NCI-H748 treated with DMSO at 0.1 percent for 48 hours (cell line): ENCODE measurements around the gene BZW1.
"Not testable (repeated sequence)": the region's sequence is repeated elsewhere in the genome, so short reads cannot be mapped to it uniquely, and the experiment has no call there.

ENCODE experiments used
- DNase-seq: peaks from one replicate; lab custom pipeline; 2025; lab: John Stamatoyannopoulos, UW

The BZW1 gene

DNA sequence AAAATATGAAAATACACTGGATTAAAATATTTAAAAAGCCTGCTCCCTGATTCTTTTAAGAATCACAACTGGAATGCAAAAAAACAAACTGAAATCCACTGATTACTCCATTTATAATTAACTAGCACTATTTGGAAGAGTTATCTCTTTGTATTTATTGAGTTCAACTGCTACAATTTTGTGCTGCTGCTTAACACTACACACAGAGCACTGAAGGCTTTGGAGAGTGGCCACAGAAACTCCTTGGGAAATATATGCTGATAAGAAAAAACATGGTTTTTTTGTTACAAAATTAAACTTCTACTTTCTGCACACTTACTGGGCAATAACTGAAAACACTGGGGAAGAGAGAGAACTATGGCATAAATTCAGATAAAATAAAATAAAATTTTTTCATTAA is 19.8 kb upstream of the BZW1 start:
- DNase-seq = no peak

GRCh38 chr2:200794143-200794542 is 17.6 kb upstream of the BZW1 start:
- DNase-seq = no peak

- DNase-seq = no peak
Observed at GRCh38 chr2:200795028-200795440, 16.7 kb upstream of the BZW1 start.

GRCh38 chr2:200796561-200796960 is 15.1 kb upstream of the BZW1 start:
- DNase-seq = no peak

- DNase-seq = no peak
Observed at GRCh38 chr2:200797242-200797770, 14.4 kb upstream of the BZW1 start.

DNA sequence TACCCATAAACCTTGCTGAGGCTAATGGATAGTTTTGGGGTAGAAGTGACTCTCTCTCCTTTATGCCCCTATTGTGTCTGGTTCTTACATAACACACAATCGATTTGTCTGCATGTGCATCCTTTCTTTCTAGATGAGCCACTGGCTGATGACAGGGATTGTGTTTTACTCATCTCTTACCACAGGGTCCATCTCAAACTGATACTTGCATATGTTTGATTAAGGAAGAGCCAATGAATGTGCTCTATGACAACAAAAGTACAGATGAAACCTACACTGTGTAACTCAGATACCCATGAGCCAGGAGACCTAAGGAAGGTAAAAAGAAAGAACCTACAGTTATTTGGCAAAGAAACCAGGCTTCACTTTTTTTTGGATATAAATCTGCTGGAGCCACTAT is 13.2 kb upstream of the BZW1 start:
- DNase-seq = no peak

DNA sequence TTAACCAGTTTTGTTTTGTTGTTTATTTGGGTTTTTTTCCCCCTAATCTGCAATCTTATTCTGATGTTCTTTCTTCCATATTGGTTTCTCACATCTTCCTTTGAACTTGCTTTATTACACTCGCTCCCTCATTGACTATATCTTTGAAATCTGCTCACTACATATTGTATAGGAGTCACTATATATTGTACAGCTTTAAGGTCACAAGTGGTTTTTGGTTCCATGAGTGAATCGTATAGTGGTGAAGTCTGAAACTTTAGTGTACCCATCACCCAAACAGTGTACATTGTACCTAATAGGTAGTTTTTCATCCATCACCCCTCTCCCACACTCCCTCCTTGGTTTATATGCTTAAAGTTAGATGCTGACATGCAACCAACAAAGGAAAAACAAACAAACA is 11.3 kb upstream of the BZW1 start:
- DNase-seq = no peak

DNA sequence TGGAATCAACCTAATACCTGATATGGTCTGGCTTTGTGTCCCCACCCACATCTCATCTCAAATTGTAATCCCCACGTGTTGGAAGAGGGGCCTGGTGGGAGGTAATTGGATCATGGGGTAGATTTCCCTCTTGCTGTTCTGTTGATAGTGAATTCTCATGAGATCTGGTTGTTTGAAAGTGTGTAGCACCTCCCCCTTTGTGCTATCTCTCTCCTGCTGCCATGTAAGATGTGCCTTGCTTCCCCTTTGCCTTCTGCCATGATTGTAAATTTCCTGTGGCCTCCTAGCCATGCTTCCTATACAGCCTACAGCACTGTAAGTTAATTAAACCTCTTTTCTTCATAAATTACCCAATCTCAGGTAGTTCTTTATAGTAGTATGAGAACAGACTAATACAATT is 10.3 kb upstream of the BZW1 start:
- not testable (repeated sequence) for DNase-seq

- DNase-seq = no peak
Observed at GRCh38 chr2:200809506-200810251, 2.0 kb upstream of the BZW1 start.

GRCh38 chr2:200810252-200810997 is 1.3 kb upstream of the BZW1 start:
- DNase-seq = no peak

DNA sequence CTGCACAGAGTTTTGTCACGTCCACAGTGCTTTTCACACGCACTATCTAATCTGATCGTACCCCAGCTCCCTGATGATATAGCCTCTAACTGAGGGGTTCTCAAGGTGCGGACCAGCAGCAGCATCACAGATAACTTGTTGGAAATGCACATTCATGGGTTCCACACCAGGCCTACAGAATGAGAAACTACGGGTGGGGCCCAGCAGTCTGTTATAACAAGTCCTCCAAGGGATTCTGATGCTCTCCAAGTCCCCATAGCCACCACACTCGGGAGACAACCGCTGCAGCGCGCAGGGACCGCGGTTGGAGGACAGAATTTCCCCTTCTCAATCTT is 745 bp upstream of the BZW1 start:
- DNase-seq = no peak

- DNase-seq = no peak
Observed at GRCh38 chr2:200812122-200813022, 662 bp downstream of the BZW1 start.

- DNase-seq = no peak
Observed at GRCh38 chr2:200814276-200814815, 2.6 kb downstream of the BZW1 start.

DNA sequence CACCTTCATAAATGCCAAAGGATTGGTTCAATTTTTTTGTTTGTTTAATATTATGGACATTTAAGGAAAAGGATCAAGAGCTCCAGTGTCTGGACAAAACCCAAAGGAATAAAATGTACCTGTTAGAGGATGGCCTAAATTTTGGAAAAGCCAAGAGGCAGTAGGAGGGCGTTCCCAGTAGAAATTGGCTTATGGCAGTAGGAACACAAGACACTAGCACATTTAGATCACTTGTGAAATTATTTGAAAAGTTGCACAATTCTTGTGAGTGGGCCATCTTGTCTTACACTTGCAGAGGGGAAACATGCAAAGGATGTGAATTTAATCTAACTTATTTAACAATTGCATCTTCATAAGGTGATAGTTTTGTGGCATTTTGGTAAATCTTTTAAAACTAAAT is 3.2 kb downstream of the BZW1 start:
- DNase-seq = no peak

- DNase-seq = not testable (repeated sequence)
Observed at GRCh38 chr2:200818732-200819131, 7.0 kb downstream of the BZW1 start.

DNA sequence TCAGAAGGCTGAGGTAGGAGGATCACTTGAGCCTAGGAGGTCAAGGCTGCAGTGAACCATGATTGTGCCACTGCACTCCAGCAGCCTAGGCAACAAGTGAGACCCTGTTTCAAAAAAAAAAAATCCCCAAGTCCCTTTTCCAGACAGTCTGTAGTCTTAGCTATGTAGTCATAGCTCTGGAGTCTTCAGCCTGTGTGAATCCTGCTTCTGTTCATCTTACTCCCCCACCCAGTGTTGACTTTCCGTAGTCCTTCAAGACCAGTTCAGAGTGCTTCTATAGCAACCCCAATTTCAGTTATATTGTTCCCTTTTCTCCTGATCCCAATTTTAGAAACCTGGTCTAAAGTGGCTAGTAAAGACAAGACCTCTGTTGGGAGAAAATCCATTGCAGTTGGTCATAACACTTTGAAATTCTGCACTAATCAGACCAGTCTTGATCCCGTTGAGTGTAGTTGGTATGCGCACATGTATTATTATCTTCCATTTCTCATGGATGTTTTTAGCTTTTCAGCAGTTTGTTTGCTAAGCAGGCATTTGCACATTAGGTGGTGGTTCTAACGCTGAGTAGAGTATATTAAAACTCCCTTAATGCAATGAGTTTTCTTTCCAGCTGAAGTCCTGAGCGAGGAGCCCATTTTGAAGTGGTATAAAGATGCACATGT is 9.0 kb downstream of the BZW1 start:
- DNase-seq = no peak

GRCh38 chr2:200821686-200822245 is 10.1 kb downstream of the BZW1 start:
- DNase-seq = no peak

- no peak for DNase-seq
Observed at GRCh38 chr2:200828104-200828503, 16.4 kb downstream of the BZW1 start.

- DNase-seq = no peak
Observed at GRCh38 chr2:200828572-200829257, 17.0 kb downstream of the BZW1 start.

DNA sequence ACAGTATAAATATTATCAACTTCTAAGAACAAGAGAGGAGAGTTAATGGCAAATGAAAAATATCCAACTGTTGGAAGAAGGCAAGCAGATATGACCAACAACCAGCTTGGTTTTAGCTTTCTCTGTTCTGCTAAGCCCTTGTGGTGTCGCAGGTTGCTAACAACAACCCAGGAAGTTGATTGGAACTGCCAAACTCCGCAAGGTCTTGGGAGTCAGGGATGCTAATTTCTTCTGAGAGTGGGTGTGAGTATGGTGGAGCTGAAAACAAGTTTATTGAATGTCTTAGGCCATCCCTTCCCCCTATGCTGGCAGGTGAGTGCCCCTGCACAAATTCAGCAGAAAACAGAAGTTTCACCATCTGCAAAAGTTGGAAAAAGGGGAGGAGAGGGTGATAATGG is 17.5 kb downstream of the BZW1 start:
- DNase-seq = no peak

DNA sequence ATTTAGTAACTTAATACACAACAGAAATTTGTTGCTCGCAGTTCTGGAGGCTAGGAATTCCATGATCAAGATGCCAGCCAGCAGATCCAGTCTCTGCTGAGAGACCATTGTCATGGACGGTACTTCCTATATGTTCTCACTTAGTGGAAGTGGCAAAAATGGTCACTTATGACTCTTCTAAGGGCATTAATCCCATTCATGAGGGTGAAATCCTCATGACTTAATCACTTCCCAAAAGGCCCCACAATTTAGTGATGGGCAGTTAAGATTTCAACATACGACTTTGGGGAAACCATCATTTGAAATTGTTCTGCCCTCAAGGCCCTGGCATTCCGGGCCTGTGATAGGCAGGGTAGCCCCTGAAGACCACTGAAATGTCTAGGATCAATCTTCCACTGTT is 23.0 kb downstream of the BZW1 start:
- no peak for DNase-seq
